T-helper 2 cell (primary cell): ENCODE measurements around the gene CDK19.

Source experiments
- DNase-seq, 5 experiments: peaks; one replicate each; pipeline versions ENCODE4 v3.0.0 to v3.0.0-alpha.2; 2012 to 2022

The CDK19 gene

DNA sequence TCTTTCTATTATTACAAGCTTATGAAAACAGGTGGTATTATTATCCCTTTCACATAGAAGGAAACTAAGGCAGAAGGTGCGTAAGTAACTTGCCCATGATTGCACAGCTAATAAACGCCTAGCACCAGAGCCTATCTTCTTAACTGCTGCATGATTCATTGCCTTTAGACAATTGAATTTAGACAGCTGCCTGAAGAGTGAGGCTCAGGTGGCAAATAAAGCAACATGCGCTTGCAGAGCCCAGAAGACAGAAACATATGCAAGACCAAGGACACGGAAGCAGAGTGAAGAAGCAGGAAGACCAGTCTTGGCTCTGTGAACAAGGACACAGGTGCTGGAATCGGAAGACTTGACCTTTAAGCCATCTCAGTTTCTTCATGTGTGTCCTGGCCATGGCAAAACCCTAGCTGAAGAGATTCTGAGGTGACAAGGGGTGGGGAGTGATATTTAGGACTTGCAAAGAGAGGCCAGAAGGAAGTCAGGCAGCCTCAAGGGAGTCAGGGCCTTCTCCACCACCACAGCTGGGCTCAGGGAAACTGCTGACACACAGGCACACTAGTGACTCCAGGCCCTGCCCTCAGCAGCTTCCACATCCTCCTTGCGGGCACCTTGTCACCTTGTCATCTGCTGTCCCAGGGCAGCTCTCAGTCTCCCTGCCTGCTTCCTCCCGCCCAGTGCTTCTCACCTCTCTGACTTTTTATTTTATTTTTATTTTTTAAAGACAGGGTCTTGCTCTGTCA is 247.1 kb downstream of the CDK19 start:
- DNase-seq: peak in 1 of 5 experiments; percentile 71

DNA sequence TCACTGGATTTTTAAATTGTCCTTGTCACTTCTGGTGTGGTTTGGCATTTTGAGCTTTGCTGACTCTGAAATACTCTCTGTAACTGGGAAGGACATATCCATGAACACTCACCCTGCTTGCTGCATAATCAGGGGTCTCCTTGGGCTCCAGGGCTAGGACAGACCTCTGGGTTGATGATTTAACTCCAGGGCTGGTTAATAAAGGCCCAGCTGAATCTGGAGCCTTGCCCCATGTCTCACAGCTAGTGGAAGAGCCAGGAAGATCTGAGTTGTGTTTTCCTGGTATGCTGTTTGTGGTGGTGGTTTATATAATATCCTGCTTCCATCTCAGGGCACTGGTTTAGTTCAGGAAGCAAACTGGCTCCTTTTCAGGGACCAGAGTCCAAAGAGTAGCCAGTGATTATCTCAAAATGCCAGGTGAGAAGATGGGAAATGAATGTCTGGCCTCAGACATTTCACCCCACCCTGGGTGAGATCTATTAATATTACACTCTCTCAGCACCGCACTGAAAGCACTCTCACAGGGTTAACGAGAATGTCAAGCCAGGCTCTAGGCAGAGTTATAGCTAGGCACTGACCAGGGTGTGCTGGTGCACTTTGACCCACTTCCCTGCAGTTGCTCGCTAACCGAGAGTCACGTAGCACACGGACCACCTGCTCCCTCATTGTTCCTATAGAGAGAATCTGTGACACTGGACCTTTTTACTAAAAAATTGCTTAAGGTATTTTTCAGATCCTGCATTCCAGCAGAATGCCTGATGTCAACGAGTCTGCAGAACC is 248.7 kb downstream of the CDK19 start:
- no peak for DNase-seq

DNA sequence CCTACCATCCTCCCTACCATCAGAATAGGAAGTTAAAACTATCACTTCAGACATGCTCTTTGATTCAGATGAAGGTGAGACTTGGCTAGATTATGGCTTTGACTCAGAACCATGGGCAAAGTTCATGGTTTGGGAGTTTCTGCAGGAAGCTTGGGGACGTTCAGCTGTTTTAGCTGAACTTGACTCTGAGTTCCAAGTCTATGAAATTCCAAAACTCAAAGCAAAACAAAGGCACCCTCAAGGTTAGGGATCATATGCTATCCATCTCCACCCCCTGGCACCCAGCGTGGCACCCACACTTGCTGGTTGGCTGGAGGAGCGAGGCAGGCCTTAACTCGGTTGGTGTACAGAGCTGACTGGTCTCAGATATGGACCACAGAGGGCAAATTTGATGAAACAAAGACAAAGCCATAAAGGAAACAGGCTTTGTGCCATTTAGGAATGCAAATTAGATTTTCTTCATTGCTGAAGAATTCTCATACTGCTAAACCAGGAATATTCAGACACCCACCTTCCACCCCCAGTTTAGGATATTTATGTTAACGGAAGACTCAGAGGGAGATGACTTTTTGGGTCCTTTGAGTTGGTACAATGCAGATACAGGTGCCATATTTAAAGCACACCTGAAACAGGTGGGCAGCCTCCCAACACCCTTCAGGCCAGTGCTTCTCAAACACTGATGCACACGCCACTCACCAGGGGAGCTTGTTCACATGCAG is 250.4 kb downstream of the CDK19 start:
- DNase-seq: no peak

- DNase-seq: no peak
Measured at GRCh38 chr6:110563711-110564110, 251.6 kb downstream of the CDK19 start.

GRCh38 chr6:110562316-110562915 is 252.9 kb downstream of the CDK19 start:
- DNase-seq: no peak

DNA sequence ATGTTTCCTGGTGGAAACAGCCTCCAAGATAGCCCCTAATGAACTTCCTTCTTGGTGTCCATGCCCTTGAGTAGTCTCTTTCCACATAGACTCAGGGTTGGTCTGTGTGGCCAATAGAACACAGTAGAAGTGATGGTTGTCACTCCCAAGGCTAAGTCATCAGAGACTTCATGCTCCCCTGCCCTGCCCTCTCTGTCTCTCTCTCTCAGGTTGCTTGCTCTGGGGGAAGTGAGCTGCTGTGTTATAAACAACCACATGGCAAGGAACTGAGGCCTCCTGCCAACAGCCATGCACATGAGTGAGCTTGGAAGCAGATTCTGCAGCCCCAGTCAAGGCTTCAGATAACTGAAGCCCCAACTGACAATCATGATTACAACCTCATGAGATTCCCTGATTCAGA is 253.6 kb downstream of the CDK19 start:
- peak in 1 of 5 experiments; percentile 76 for DNase-seq

- DNase-seq: no peak
Measured at GRCh38 chr6:110561008-110561396, 254.3 kb downstream of the CDK19 start.

- DNase-seq: peak in 2 of 5 experiments; percentile 6 to 93
Measured at GRCh38 chr6:110560239-110561007, 254.8 kb downstream of the CDK19 start.
